T-cell (primary cell): ENCODE measurements around the gene VPS37D. TPM values are rescaled to one million over a fixed set of nuclear protein-coding genes. Genes with fewer than 3 reads are reported as not detected.
A peak's percentile ranks its signal among the peaks of the same experiment; 100 is the strongest.

Experiments
- ATAC-seq, 4 experiments: fragments of 200-7000 bp in 3 of 4; fragments of 150-1000 bp in 1 of 4; cut with Tn5 transposase; replicated peaks in 1 of 4; 1 replicate in 3 of 4; 2 replicates in 1 of 4; pipeline ENCODE4 v1.10.0; 2021; ENCODE audit warnings: moderate library complexity in 3 of 4, mild to moderate bottlenecking in 2 of 4, moderate number of reproducible peaks in 1 of 4
- CTCF ChIA-PET, 2 donors: fragments of 300-600 bp; sonication (Branson Sonifier 250); formaldehyde crosslinking; loops; one replicate each; lab custom pipeline; 2022; ENCODE audit warnings: antibody characterized with exemption in 2 of 2; lab: Charles Lee
- POLR2A ChIA-PET, 2 donors: fragments of 300-600 bp; sonication (Branson Sonifier 250); formaldehyde crosslinking; loops; one replicate each; lab custom pipeline; 2022; ENCODE audit warnings: antibody characterized with exemption in 2 of 2; lab: Charles Lee
- DNase-seq, 35 experiments: peaks; one replicate each; pipeline versions ENCODE4 v3.0.0 to v3.0.0-alpha.2; 2013 to 2023
- H3K27ac ChIP-seq: one replicate; pipeline ENCODE4 v1.5.1; 2013; ENCODE audit warnings: low read length
- H3K27me3 ChIP-seq, 2 experiments: replicated peaks in 1 of 2; 1 replicate in 1 of 2; 2 replicates in 1 of 2; pipeline versions ENCODE4 v1.6.1 to v1.7.0; 2013; ENCODE audit warnings: low read length in 1 of 2, mixed read lengths in 1 of 2; ENCODE audit not compliant: control insufficient read depth in 2 of 2, insufficient read depth in 2 of 2; ENCODE audit errors: extremely low read depth in 1 of 2
- H3K36me3 ChIP-seq, 2 donors: 1 replicate in 1 of 2; 2 replicates in 1 of 2; pipeline versions ENCODE4 v1.6.1 to v1.7.0; 2013; ENCODE audit warnings: low read length in 1 of 2; ENCODE audit not compliant: control insufficient read depth in 2 of 2, insufficient read depth in 1 of 2; ENCODE audit errors: extremely low read depth in 1 of 2
- H3K4me1 ChIP-seq, 2 experiments: 1 replicate in 1 of 2; 2 replicates in 1 of 2; pipeline versions ENCODE4 v1.6.1 to v1.7.0; 2013; ENCODE audit warnings: low read length in 2 of 2, mixed read lengths in 1 of 2; ENCODE audit not compliant: insufficient read depth in 2 of 2, control insufficient read depth in 1 of 2; ENCODE audit errors: extremely low read depth in 1 of 2
- H3K4me3 ChIP-seq, 2 donors: 1 replicate in 1 of 2; 2 replicates in 1 of 2; pipeline versions ENCODE4 v1.5.1 to v1.7.0; 2013; ENCODE audit warnings: mild to moderate bottlenecking in 2 of 2, low read length in 1 of 2, moderate library complexity in 1 of 2; ENCODE audit not compliant: control insufficient read depth in 1 of 2; ENCODE audit errors: extremely low read depth in 1 of 2
- H3K9me3 ChIP-seq: 2 replicates; pipeline ENCODE4 v1.7.0; 2013
- H3K27ac Mint-ChIP-seq, 2 donors: one replicate each; pipeline ENCODE4 v1.8.0; 2020 to 2021; ENCODE audit warnings: mild to moderate bottlenecking in 2 of 2, mixed read lengths in 2 of 2
- H3K27me3 Mint-ChIP-seq, 2 donors: one replicate each; pipeline ENCODE4 v1.8.0; 2021 to 2022; ENCODE audit warnings: mixed read lengths in 2 of 2
- H3K36me3 Mint-ChIP-seq: one replicate; pipeline ENCODE4 v1.8.0; 2021; ENCODE audit warnings: mixed read lengths
- H3K4me1 Mint-ChIP-seq, 3 donors: one replicate each; pipeline ENCODE4 v1.8.0; 2020 to 2022; ENCODE audit warnings: mixed read lengths in 3 of 3, mild to moderate bottlenecking in 1 of 3
- H3K4me3 Mint-ChIP-seq, 3 donors: one replicate each; pipeline ENCODE4 v1.8.0; 2020 to 2022; ENCODE audit warnings: mild to moderate bottlenecking in 3 of 3, mixed read lengths in 3 of 3, moderate library complexity in 3 of 3
- H3K9me3 Mint-ChIP-seq, 3 donors: one replicate each; pipeline ENCODE4 v1.8.0; 2020 to 2022; ENCODE audit warnings: mixed read lengths in 3 of 3
- WGBS: methylation state at CpG from one replicate; pipeline ENCODE4 v1.1.5; 2013; ENCODE audit warnings: missing lambda C conversion rate; ENCODE audit not compliant: insufficient coverage; 5-methylcytosine and 5-hydroxymethylcytosine counted together
- total RNA-seq, 35 experiments: library from RNA in 6 of 35; stranded (reverse) in 6 of 35; fragments of 120-200 nt in 1 of 35; gene quantifications; one replicate each; pipeline versions ENCODE4 v1.2.1 to v1.2.4 and lab custom pipeline; 2013 to 2026

VPS37D gene
- total RNA-seq, 5 donors from 2014 or later (not counting 1 experiment from before 2014, with no cell fraction given): 0.36 to 1.1 (median 0.57) TPM

GRCh38 chr7:73700069-73700423, 32.4 kb downstream of the VPS37D start:
- Mint-ChIP-seq H3K4me1 (peaks cover 0 to 4% (median 3%) of the 10 kb centered on the region in 3 donors), H3K27ac (no peak overlapping the region), H3K9me3 (no peaks in the 10 kb centered on the region), H3K27me3 (no peaks in the 10 kb centered on the region), H3K4me3 (no peak overlapping the region), H3K36me3 (peaks cover 42% of the 10 kb centered on the region)
- H3K27ac ChIP-seq: no peak overlapping the region
- CTCF ChIA-PET: no interaction called here
- DNase-seq (no peak), ATAC-seq (no peak)
- peaks cover 0 to 10% of the 10 kb centered on the region in 2 experiments for H3K4me1 ChIP-seq
- no peaks in the 10 kb centered on the region for H3K27me3 ChIP-seq
- H3K4me3 ChIP-seq: no peak overlapping the region
- POLR2A ChIA-PET: interaction anchor here in 1 of 2 donors (1.1 kb wide), 1 partner anchor 9 kb away, joined by 4 read pairs; no protein-coding TSS in a partner anchor
- peaks cover 12 to 41% of the 10 kb centered on the region in 2 donors for H3K36me3 ChIP-seq
- WGBS: 96% methylated on average over 13 of the region's 14 CpGs
- no peaks in the 10 kb centered on the region for H3K9me3 ChIP-seq

GRCh38 chr7:73700581-73701134, 33.0 kb downstream of the VPS37D start:
- Mint-ChIP-seq H3K27me3 (no peaks in the 10 kb centered on the region), H3K36me3 (peaks cover 38% of the 10 kb centered on the region)

GRCh38 chr7:73701357-73701995, 33.8 kb downstream of the VPS37D start:
- ChIA-PET CTCF (interaction anchor here in 1 of 2 donors (0.5 to 1.9 kb wide), 5 partner anchors 16 to 144 kb away, joined by 3 to 5 read pairs (median 4); partner anchors contain the start of gene BCL7B), POLR2A (interaction anchor here in 1 of 2 donors (0.7 to 1.1 kb wide), 2 partner anchors 10 to 178 kb away, joined by 4 read pairs; no protein-coding TSS in a partner anchor)
- H3K9me3 Mint-ChIP-seq: no peaks in the 10 kb centered on the region
- ATAC-seq (peak in 2 of 4 experiments; percentile 27), DNase-seq (peak in 5 of 35 experiments; percentile 17 to 43 (median 33))
- Histone ChIP-seq H3K27ac (no peak overlapping the region), H3K4me3 (no peak overlapping the region), H3K27me3 (no peaks in the 10 kb centered on the region), H3K36me3 (peaks cover 7 to 27% of the 10 kb centered on the region in 2 donors), H3K4me1 (peaks cover 0 to 10% of the 10 kb centered on the region in 2 experiments), H3K9me3 (no peaks in the 10 kb centered on the region)
- H3K4me3 Mint-ChIP-seq: no peak overlapping the region
- H3K27me3 Mint-ChIP-seq: no peaks in the 10 kb centered on the region
- H3K4me1 Mint-ChIP-seq: peaks cover 3 to 4% (median 3%) of the 10 kb centered on the region in 3 donors
- WGBS: 87% methylated on average over 4 of the region's 13 CpGs
- H3K27ac Mint-ChIP-seq: peak overlapping the region in 1 of 2 donors; percentile 43
- peaks cover 31% of the 10 kb centered on the region for H3K36me3 Mint-ChIP-seq

More at GRCh38 chr7:73700581-73701134, 33.0 kb downstream of the VPS37D start:
- Histone ChIP-seq H3K27ac (no peak overlapping the region), H3K4me3 (no peak overlapping the region), H3K9me3 (no peaks in the 10 kb centered on the region), H3K27me3 (no peaks in the 10 kb centered on the region), H3K4me1 (peaks cover 0 to 10% of the 10 kb centered on the region in 2 experiments), H3K36me3 (peaks cover 8 to 35% of the 10 kb centered on the region in 2 donors)
- no peak for DNase-seq
- 92% methylated on average over 14 of the region's 15 CpGs for WGBS
- no peak overlapping the region for H3K4me3 Mint-ChIP-seq
- H3K27ac Mint-ChIP-seq: no peak overlapping the region
- no peak for ATAC-seq
- CTCF ChIA-PET: interaction anchor here in 1 of 2 donors (0.7 to 1.9 kb wide), 3 partner anchors 17 to 143 kb away, joined by 3 to 4 read pairs (median 3); partner anchors contain the start of gene BCL7B
- H3K9me3 Mint-ChIP-seq: no peaks in the 10 kb centered on the region
- POLR2A ChIA-PET: interaction anchor here in 1 of 2 donors (0.6 to 1.1 kb wide), 3 partner anchors 9 to 179 kb away, joined by 4 to 5 read pairs (median 4); no protein-coding TSS in a partner anchor
- peaks cover 0 to 4% (median 3%) of the 10 kb centered on the region in 3 donors for H3K4me1 Mint-ChIP-seq

- no peak for ATAC-seq
- Histone ChIP-seq H3K36me3 (peaks cover 7 to 20% of the 10 kb centered on the region in 2 donors), H3K9me3 (no peaks in the 10 kb centered on the region), H3K27me3 (no peaks in the 10 kb centered on the region), H3K4me3 (no peak overlapping the region), H3K27ac (no peak overlapping the region), H3K4me1 (peaks cover 0 to 16% of the 10 kb centered on the region in 2 experiments)
- peaks cover 3 to 11% (median 10%) of the 10 kb centered on the region in 3 donors for H3K4me1 Mint-ChIP-seq
- ChIA-PET CTCF (interaction anchor here (0.6 to 1.9 kb wide), 4 partner anchors 16 to 80 kb away, joined by 3 to 11 read pairs (median 4); no protein-coding TSS in a partner anchor), POLR2A (interaction anchor here in 1 of 2 donors (0.6 kb wide), 1 partner anchor 13 kb away, joined by 6 read pairs; no protein-coding TSS in a partner anchor)
- no peak overlapping the region for H3K27ac Mint-ChIP-seq
- no peak for DNase-seq
- H3K4me3 Mint-ChIP-seq: peak overlapping the region in 1 of 3 donors; percentile 22
- H3K27me3 Mint-ChIP-seq: no peaks in the 10 kb centered on the region
- peaks cover 25% of the 10 kb centered on the region for H3K36me3 Mint-ChIP-seq
- H3K9me3 Mint-ChIP-seq: no peaks in the 10 kb centered on the region
- WGBS: 80% methylated on average over 6 of the region's 8 CpGs
Measured at GRCh38 chr7:73702226-73702625, 34.6 kb downstream of the VPS37D start.

GRCh38 chr7:73702665-73703064, 35.0 kb downstream of the VPS37D start:
- H3K27ac ChIP-seq: no peak overlapping the region
- no peaks in the 10 kb centered on the region for H3K9me3 ChIP-seq
- H3K36me3 ChIP-seq: peaks cover 7 to 15% of the 10 kb centered on the region in 2 donors
- WGBS: 90% methylated on average over 18 of the region's 18 CpGs
- H3K4me3 ChIP-seq: no peak overlapping the region
- no peak for ATAC-seq
- POLR2A ChIA-PET: interaction anchor here in 1 of 2 donors (0.6 kb wide), 1 partner anchor 13 kb away, joined by 6 read pairs; no protein-coding TSS in a partner anchor
- Mint-ChIP-seq H3K27me3 (no peaks in the 10 kb centered on the region), H3K4me3 (peak overlapping the region in 1 of 3 donors; percentile 22), H3K27ac (no peak overlapping the region), H3K4me1 (peaks cover 3 to 14% (median 13%) of the 10 kb centered on the region in 3 donors), H3K36me3 (peaks cover 20% of the 10 kb centered on the region), H3K9me3 (no peaks in the 10 kb centered on the region)
- no peak for DNase-seq
- H3K27me3 ChIP-seq: no peaks in the 10 kb centered on the region
- H3K4me1 ChIP-seq: peaks cover 0 to 19% of the 10 kb centered on the region in 2 experiments
- CTCF ChIA-PET: interaction anchor here (0.6 kb wide), 2 partner anchors 16 to 37 kb away, joined by 3 to 11 read pairs; no protein-coding TSS in a partner anchor

GRCh38 chr7:73703225-73703624, 35.6 kb downstream of the VPS37D start:
- DNase-seq (no peak), ATAC-seq (no peak)
- peaks cover 3 to 14% (median 13%) of the 10 kb centered on the region in 3 donors for H3K4me1 Mint-ChIP-seq
- peaks cover 0 to 19% of the 10 kb centered on the region in 2 experiments for H3K4me1 ChIP-seq
- no peaks in the 10 kb centered on the region for H3K27me3 Mint-ChIP-seq
- peaks cover 20% of the 10 kb centered on the region for H3K36me3 Mint-ChIP-seq
- no peaks in the 10 kb centered on the region for H3K9me3 ChIP-seq
- 73% methylated on average over 11 of the region's 13 CpGs for WGBS
- peaks cover 7 to 10% of the 10 kb centered on the region in 2 donors for H3K36me3 ChIP-seq
- H3K27me3 ChIP-seq: no peaks in the 10 kb centered on the region
- CTCF ChIA-PET: no interaction called here
- H3K27ac ChIP-seq: no peak overlapping the region
- POLR2A ChIA-PET: no interaction called here
- no peak overlapping the region for H3K4me3 ChIP-seq
- no peak overlapping the region for H3K27ac Mint-ChIP-seq
- H3K4me3 Mint-ChIP-seq: peak overlapping the region in 1 of 3 donors; percentile 34
- no peaks in the 10 kb centered on the region for H3K9me3 Mint-ChIP-seq
